ENCODE measurements around the gene TRPM2. TPM values are rescaled to one million over a fixed set of nuclear protein-coding genes. Genes with fewer than 3 reads are reported as not detected.

TRPM2 gene
- total and polyA plus RNA-seq, 2 of the 4 experiments (the other 2 are of a cell fraction): not detected

- Histone ChIP-seq H3K9ac (ENCODE audit: low read depth, low read length) (no peak overlapping the region), H2AK9ac (replicated peaks; ENCODE audit: low read depth, low read length, poor library complexity) (no peak overlapping the region), H3K18ac (ENCODE audit: low read depth, low read length) (no peak overlapping the region), H2AFZ (replicated peaks; ENCODE audit: low read length, poor library complexity) (no peak overlapping the region), H4K8ac (ENCODE audit: low read depth in 2 of 2, low read length in 2 of 2) (no peak overlapping the region), H3K4me3 (ENCODE audit: insufficient read depth, low read depth, low read length) (no peak overlapping the region), H4K20me1 (ENCODE audit: insufficient read depth, low read length) (no peaks in the 10 kb centered on the region), H4K5ac (ENCODE audit: low read depth, low read length) (no peak overlapping the region), H3K4me1 (ENCODE audit: control insufficient read depth, insufficient read depth, low read length) (no peaks in the 10 kb centered on the region), H3K27ac (ENCODE audit: insufficient read depth, low read length) (no peak overlapping the region), H3K23ac (ENCODE audit: low read depth, low read length) (no peak overlapping the region), H3K27me3 (ENCODE audit: control insufficient read depth, insufficient read depth, low read length) (no peaks in the 10 kb centered on the region), H2AK5ac (ENCODE audit: low read depth, low read length) (no peak overlapping the region), H3K9me3 (ENCODE audit: control insufficient read depth, insufficient read depth, low read length) (peaks cover 33% of the 10 kb centered on the region; the same call in 1 of the 2 replicates), H3K4me2 (ENCODE audit: low read depth, low read length) (no peak overlapping the region), H3K36me3 (ENCODE audit: control insufficient read depth, insufficient read depth, low read length) (no peaks in the 10 kb centered on the region), H2BK5ac (ENCODE audit: low read depth, low read length, poor library complexity, severe bottlenecking) (no peak overlapping the region), H3K79me1 (ENCODE audit: low read depth in 1 of 2, low read length in 2 of 2) (no peaks in the 10 kb centered on the region), H3K56ac (ENCODE audit: extremely low read depth, insufficient read depth, low read length) (no peak overlapping the region), H2BK120ac (ENCODE audit: low read depth, low read length) (no peak overlapping the region), H2BK20ac (ENCODE audit: low read depth, low read length) (no peak overlapping the region), H2BK15ac (ENCODE audit: low read depth, low read length) (no peak overlapping the region), H3K4ac (ENCODE audit: low read depth, low read length) (no peak overlapping the region), H3K9me1 (ENCODE audit: insufficient read depth, low read length) (no peaks in the 10 kb centered on the region), H4K91ac (ENCODE audit: insufficient read depth, low read depth, low read length) (no peak overlapping the region), H3K14ac (replicated peaks; ENCODE audit: low read depth, low read length) (no peak overlapping the region)
- in situ Hi-C loops (cut with MboI; ENCODE audit: low sequenced_read_pairs): no loop called here
- intact Hi-C loops (cut with micrococcal nuclease): no loop called here
- CTCF ChIA-PET: no interaction called here
- TF ChIP-seq MAFK (IDR thresholded peaks at IDR 0.05; ENCODE audit: low read depth, low read length) (no peak), POLR2A (IDR thresholded peaks at IDR 0.05; ENCODE audit: low read depth, low read length) (no peak), RAD21 (IDR thresholded peaks at IDR 0.05; ENCODE audit: low read length) (no peak), MAZ (IDR thresholded peaks at IDR 0.05; ENCODE audit: borderline replicate concordance, low read depth, low read length) (no peak), SMC3 (IDR thresholded peaks at IDR 0.05; ENCODE audit: low read depth, low read length) (no peak), MXI1 (IDR thresholded peaks at IDR 0.05; ENCODE audit: borderline replicate concordance, low read depth, low read length) (no peak), CEBPB (IDR thresholded peaks at IDR 0.05; ENCODE audit: low read depth, low read length) (no peak), NFE2L2 (IDR thresholded peaks at IDR 0.05; ENCODE audit: low read depth, low read length) (no peak), ELK1 (IDR thresholded peaks at IDR 0.05; ENCODE audit: borderline replicate concordance, low read depth, low read length) (no peak), FOS (IDR thresholded peaks at IDR 0.05; ENCODE audit: low read depth, low read length) (no peak), RFX5 (IDR thresholded peaks at IDR 0.05; ENCODE audit: low read depth, low read length) (no peak), BHLHE40 (IDR thresholded peaks at IDR 0.05; ENCODE audit: low read depth, low read length) (no peak), RCOR1 (IDR thresholded peaks at IDR 0.05; ENCODE audit: insufficient replicate concordance, low read length) (no peak)
- TF ChIP-seq, protein P1, sequence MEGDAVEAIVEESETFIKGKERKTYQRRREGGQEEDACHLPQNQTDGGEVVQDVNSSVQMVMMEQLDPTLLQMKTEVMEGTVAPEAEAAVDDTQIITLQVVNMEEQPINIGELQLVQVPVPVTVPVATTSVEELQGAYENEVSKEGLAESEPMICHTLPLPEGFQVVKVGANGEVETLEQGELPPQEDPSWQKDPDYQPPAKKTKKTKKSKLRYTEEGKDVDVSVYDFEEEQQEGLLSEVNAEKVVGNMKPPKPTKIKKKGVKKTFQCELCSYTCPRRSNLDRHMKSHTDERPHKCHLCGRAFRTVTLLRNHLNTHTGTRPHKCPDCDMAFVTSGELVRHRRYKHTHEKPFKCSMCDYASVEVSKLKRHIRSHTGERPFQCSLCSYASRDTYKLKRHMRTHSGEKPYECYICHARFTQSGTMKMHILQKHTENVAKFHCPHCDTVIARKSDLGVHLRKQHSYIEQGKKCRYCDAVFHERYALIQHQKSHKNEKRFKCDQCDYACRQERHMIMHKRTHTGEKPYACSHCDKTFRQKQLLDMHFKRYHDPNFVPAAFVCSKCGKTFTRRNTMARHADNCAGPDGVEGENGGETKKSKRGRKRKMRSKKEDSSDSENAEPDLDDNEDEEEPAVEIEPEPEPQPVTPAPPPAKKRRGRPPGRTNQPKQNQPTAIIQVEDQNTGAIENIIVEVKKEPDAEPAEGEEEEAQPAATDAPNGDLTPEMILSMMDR (conservative IDR thresholded peaks at IDR 0.05; ENCODE audit: low read depth, low read length): no peak
- no TSS peak for BruUV-seq (replicated peaks)
- POLR2A ChIA-PET (ENCODE audit: unreplicated experiment): no interaction called here
- DNase-seq: no peak
- no peak for ATAC-seq (ENCODE audit: low read depth)
- 80% methylated on average over 1 of the region's 9 CpGs; no CpG with 5 or more reads in 1 of the 2 experiments for WGBS, 2 experiments (ENCODE audit: extremely low coverage in 2 of 2, insufficient read length in 1 of 2)
- dilution Hi-C loops (cut with HindIII; ENCODE audit: low sequenced_read_pairs, unreplicated experiment): no loop called here
Measured at GRCh38 chr21:44398499-44398898, 45.1 kb downstream of the TRPM2 start.

Measured in IMR-90 (cell line).